Activated CD8-positive, alpha-beta T cell treated with anti-CD3 and anti-CD28 coated beads for 36 hours (primary cell): ENCODE results near the gene ASB5. TPM values are rescaled to one million over a fixed set of nuclear protein-coding genes. Genes with fewer than 3 reads are reported as not detected.

Experiments used
- ATAC-seq: fragments of 200-7000 bp; cut with Tn5 transposase; one replicate; pipeline ENCODE4 v1.10.0; 2021; ENCODE audit warnings: mild to moderate bottlenecking, moderate library complexity
- CTCF ChIA-PET: fragments of 350-600 bp; sonication (Branson Sonifier 250); formaldehyde crosslinking; loops from one replicate; lab custom pipeline; 2021; ENCODE audit warnings: antibody characterized with exemption; lab: Charles Lee
- POLR2A ChIA-PET: fragments of 350-600 bp; sonication (Branson Sonifier 250); formaldehyde crosslinking; loops from one replicate; lab custom pipeline; 2021; ENCODE audit warnings: antibody characterized with exemption; lab: Charles Lee
- DNase-seq: peaks from one replicate; pipeline ENCODE4 v3.0.0-alpha.2; 2020
- H3K27ac Mint-ChIP-seq: one replicate; pipeline ENCODE4 v1.8.0; 2021; ENCODE audit warnings: mild to moderate bottlenecking, mixed read lengths
- H3K27me3 Mint-ChIP-seq: one replicate; pipeline ENCODE4 v1.8.0; 2021; ENCODE audit warnings: mixed read lengths
- H3K36me3 Mint-ChIP-seq: one replicate; pipeline ENCODE4 v1.8.0; 2021; ENCODE audit warnings: low read depth, mixed read lengths
- H3K4me1 Mint-ChIP-seq: one replicate; pipeline ENCODE4 v1.8.0; 2021; ENCODE audit warnings: low read depth, mixed read lengths
- H3K4me3 Mint-ChIP-seq: one replicate; pipeline ENCODE4 v1.8.0; 2021; ENCODE audit warnings: mild to moderate bottlenecking, moderate library complexity, mixed read lengths
- H3K9me3 Mint-ChIP-seq: one replicate; pipeline ENCODE4 v1.8.0; 2021; ENCODE audit warnings: mixed read lengths
- CTCF ChIP-seq: fragments of 200-600 bp; IDR thresholded peaks from one replicate; pipeline ENCODE4 v1.8.0; 2022; ENCODE audit warnings: antibody characterized with exemption, mild to moderate bottlenecking
- intact Hi-C: fragments of 100-400 bp; cut with micrococcal nuclease; formaldehyde crosslinking; loops from one replicate; pipeline ENCODE4 v1.10.0; 2022
- total RNA-seq, 2 experiments: library from RNA; stranded (reverse); gene quantifications; one replicate each; pipeline ENCODE4 v1.2.3, GENCODE V29; 2021

The ASB5 gene
- total RNA-seq, 2 experiments from 2014 or later = not detected

GRCh38 chr4:176236946-176237345, 32.1 kb downstream of the ASB5 start:
- no peaks in the 10 kb centered on the region for H3K36me3 Mint-ChIP-seq
- H3K4me3 Mint-ChIP-seq = no peak overlapping the region
- no peak for ATAC-seq
- TF ChIP-seq CTCF = no peak
- H3K9me3 Mint-ChIP-seq = no peaks in the 10 kb centered on the region
- H3K27ac Mint-ChIP-seq = no peak overlapping the region
- intact Hi-C loops = no loop called here
- DNase-seq = no peak
- peaks cover 15% of the 10 kb centered on the region for H3K27me3 Mint-ChIP-seq
- CTCF ChIA-PET = interaction anchor here (0.9 kb wide), 1 partner anchor 17 kb away, joined by 3 read pairs; no protein-coding TSS in a partner anchor
- POLR2A ChIA-PET = no interaction called here
- H3K4me1 Mint-ChIP-seq = no peaks in the 10 kb centered on the region

- intact Hi-C loops = no loop called here
- TF ChIP-seq CTCF = no peak
- POLR2A ChIA-PET = no interaction called here
These were observed 38.2 kb downstream of the ASB5 start for GRCh38 chr4:176230836-176231235.

GRCh38 chr4:176229645-176230044, 39.4 kb downstream of the ASB5 start:
- Mint-ChIP-seq H3K27ac (no peak overlapping the region), H3K36me3 (no peaks in the 10 kb centered on the region), H3K27me3 (peaks cover 15% of the 10 kb centered on the region), H3K9me3 (no peaks in the 10 kb centered on the region), H3K4me1 (no peaks in the 10 kb centered on the region), H3K4me3 (no peak overlapping the region)
- TF ChIP-seq CTCF = no peak
- ATAC-seq (no peak), DNase-seq (no peak)
- ChIA-PET POLR2A (no interaction called here), CTCF (interaction anchor here (1.0 kb wide), 1 partner anchor 13 kb away, joined by 3 read pairs; no protein-coding TSS in a partner anchor)
- intact Hi-C loops = no loop called here

More at GRCh38 chr4:176230836-176231235, 38.2 kb downstream of the ASB5 start:
- H3K27me3 Mint-ChIP-seq = peaks cover 16% of the 10 kb centered on the region
- no peaks in the 10 kb centered on the region for H3K4me1 Mint-ChIP-seq
- H3K27ac Mint-ChIP-seq = no peak overlapping the region
- no peak for ATAC-seq
- CTCF ChIA-PET = no interaction called here
- no peaks in the 10 kb centered on the region for H3K36me3 Mint-ChIP-seq
- no peak overlapping the region for H3K4me3 Mint-ChIP-seq
- DNase-seq = no peak
- no peaks in the 10 kb centered on the region for H3K9me3 Mint-ChIP-seq

- TF ChIP-seq CTCF = no peak
- H3K27me3 Mint-ChIP-seq = peaks cover 7% of the 10 kb centered on the region
- intact Hi-C loops = no loop called here
- H3K4me1 Mint-ChIP-seq = no peaks in the 10 kb centered on the region
- H3K9me3 Mint-ChIP-seq = no peaks in the 10 kb centered on the region
- DNase-seq = no peak
- no peaks in the 10 kb centered on the region for H3K36me3 Mint-ChIP-seq
- H3K27ac Mint-ChIP-seq = no peak overlapping the region
- no peak overlapping the region for H3K4me3 Mint-ChIP-seq
- ChIA-PET CTCF (interaction anchor here (0.7 kb wide), 1 partner anchor 76 kb away, joined by 3 read pairs; no protein-coding TSS in a partner anchor), POLR2A (no interaction called here)
- no peak for ATAC-seq
These were observed 42.3 kb downstream of the ASB5 start for GRCh38 chr4:176226736-176227135.

- no peaks in the 10 kb centered on the region for H3K36me3 Mint-ChIP-seq
- POLR2A ChIA-PET = no interaction called here
These were observed 45.5 kb downstream of the ASB5 start for GRCh38 chr4:176223561-176223960.

More at GRCh38 chr4:176223561-176223960, 45.5 kb downstream of the ASB5 start:
- intact Hi-C loops = no loop called here
- H3K27ac Mint-ChIP-seq = no peak overlapping the region
- no peak overlapping the region for H3K4me3 Mint-ChIP-seq
- no peak for ATAC-seq
- no peak for DNase-seq
- CTCF ChIA-PET = no interaction called here
- TF ChIP-seq CTCF = no peak
- H3K9me3 Mint-ChIP-seq = no peaks in the 10 kb centered on the region
- H3K27me3 Mint-ChIP-seq = peaks cover 6% of the 10 kb centered on the region
- H3K4me1 Mint-ChIP-seq = no peaks in the 10 kb centered on the region
